ENCODE measurements around the gene SPOCK1. TPM values are rescaled to one million over a fixed set of nuclear protein-coding genes. Genes with fewer than 3 reads are reported as not detected.
A peak's percentile ranks its signal among the peaks of the same experiment; 100 is the strongest.

Gene SPOCK1
- total RNA-seq, 1 donor from 2014 or later = 6.8 TPM

GRCh38 chr5:137381555-137381954 lies 117.6 kb downstream of the SPOCK1 start:
- Histone ChIP-seq H3K36me3 (ENCODE audit: control insufficient read depth, insufficient read depth, low read length) (no peaks in the 10 kb centered on the region), H3K27me3 (ENCODE audit: control insufficient read depth, insufficient read depth, low read length) (no peaks in the 10 kb centered on the region), H3K4me3 (ENCODE audit: low read depth, low read length) (no peak overlapping the region)
- DNase-seq (ENCODE audit: low read depth) = no peak
- TF ChIP-seq CTCF (IDR thresholded peaks at IDR 0.05; ENCODE audit: insufficient read depth, low read length, severe bottlenecking) = no peak
- FAIRE-seq = peak; percentile 13

GRCh38 chr5:137379555-137380286 lies 119.4 kb downstream of the SPOCK1 start:
- TF ChIP-seq CTCF (IDR thresholded peaks at IDR 0.05; ENCODE audit: insufficient read depth, low read length, severe bottlenecking) = no peak
- DNase-seq (ENCODE audit: low read depth) (no peak), FAIRE-seq (no peak)
- Histone ChIP-seq H3K36me3 (ENCODE audit: control insufficient read depth, insufficient read depth, low read length) (no peaks in the 10 kb centered on the region), H3K4me3 (ENCODE audit: low read depth, low read length) (no peak overlapping the region), H3K27me3 (ENCODE audit: control insufficient read depth, insufficient read depth, low read length) (no peaks in the 10 kb centered on the region)

GRCh38 chr5:137375741-137376526 lies 123.2 kb downstream of the SPOCK1 start:
- Histone ChIP-seq H3K27me3 (ENCODE audit: control insufficient read depth, insufficient read depth, low read length) (no peaks in the 10 kb centered on the region), H3K36me3 (ENCODE audit: control insufficient read depth, insufficient read depth, low read length) (no peaks in the 10 kb centered on the region), H3K4me3 (ENCODE audit: low read depth, low read length) (no peak overlapping the region)
- FAIRE-seq = no peak
- TF ChIP-seq CTCF (IDR thresholded peaks at IDR 0.05; ENCODE audit: insufficient read depth, low read length, severe bottlenecking) = no peak
- DNase-seq (ENCODE audit: low read depth) = no peak

- DNase-seq (ENCODE audit: low read depth) = no peak
- FAIRE-seq = no peak
- no peak overlapping the region for H3K4me3 ChIP-seq (ENCODE audit: low read depth, low read length)
- H3K27me3 ChIP-seq (ENCODE audit: control insufficient read depth, insufficient read depth, low read length) = no peaks in the 10 kb centered on the region
- no peaks in the 10 kb centered on the region for H3K36me3 ChIP-seq (ENCODE audit: control insufficient read depth, insufficient read depth, low read length)
- TF ChIP-seq CTCF (IDR thresholded peaks at IDR 0.05; ENCODE audit: insufficient read depth, low read length, severe bottlenecking) = no peak
Measured at GRCh38 chr5:137374110-137374714, 124.9 kb downstream of the SPOCK1 start.

- no peak overlapping the region for H3K4me3 ChIP-seq (ENCODE audit: low read depth, low read length)
Measured at GRCh38 chr5:137372773-137373160, 126.4 kb downstream of the SPOCK1 start.

More at GRCh38 chr5:137372773-137373160, 126.4 kb downstream of the SPOCK1 start:
- no peak for TF ChIP-seq CTCF (IDR thresholded peaks at IDR 0.05; ENCODE audit: insufficient read depth, low read length, severe bottlenecking)
- DNase-seq (ENCODE audit: low read depth) (no peak), FAIRE-seq (no peak)
- H3K36me3 ChIP-seq (ENCODE audit: control insufficient read depth, insufficient read depth, low read length) = no peaks in the 10 kb centered on the region
- no peaks in the 10 kb centered on the region for H3K27me3 ChIP-seq (ENCODE audit: control insufficient read depth, insufficient read depth, low read length)

Measured in bronchial epithelial cell (primary cell).